WERI-Rb-1 (cell line): ENCODE data around the gene NEK2.

ENCODE experiments used
- DNase-seq: peaks from one replicate; pipeline ENCODE4 v3.0.0-alpha.2; 2020
- H3K27ac ChIP-seq: fragments of 250-450 bp; sonication (Bioruptor Pico); 2 replicates; pipeline ENCODE4 v1.5.1; 2020; ENCODE audit warnings: mild to moderate bottlenecking, moderate library complexity
- H3K27me3 ChIP-seq: fragments of 250-450 bp; sonication (Bioruptor Pico); 2 replicates; pipeline ENCODE4 v1.5.1; 2021; ENCODE audit warnings: mild to moderate bottlenecking, low read depth, moderate library complexity; ENCODE audit not compliant: insufficient read depth, severe bottlenecking
- H3K36me3 ChIP-seq: fragments of 250-450 bp; sonication (Bioruptor Pico); 2 replicates; pipeline ENCODE4 v1.5.1; 2020; ENCODE audit warnings: mild to moderate bottlenecking, moderate library complexity
- H3K4me3 ChIP-seq: 2 replicates; pipeline ENCODE4 v1.5.1; 2011; ENCODE audit warnings: low read depth, mild to moderate bottlenecking, control low read depth, low read length
- H3K9me3 ChIP-seq: fragments of 250-450 bp; sonication (Bioruptor Pico); 2 replicates; pipeline ENCODE4 v1.5.1; 2021; ENCODE audit warnings: mild to moderate bottlenecking, moderate library complexity; ENCODE audit not compliant: severe bottlenecking
- TF ChIP-seq, protein P1 (sequence below): IDR thresholded peaks from 2 replicates; pipeline ENCODE4 v1.5.1; 2011; ENCODE audit warnings: low read depth, mild to moderate bottlenecking, control low read depth, inconsistent platforms, low read length

Gene NEK2

GRCh38 chr1:211714154-211714553 lies 38.7 kb upstream of the NEK2 start:
- Histone ChIP-seq H3K36me3 (no peaks in the 10 kb centered on the region), H3K9me3 (no peaks in the 10 kb centered on the region), H3K27me3 (no peaks in the 10 kb centered on the region), H3K4me3 (no peak overlapping the region), H3K27ac (no peak overlapping the region)
- DNase-seq: no peak
- TF ChIP-seq, protein P1, sequence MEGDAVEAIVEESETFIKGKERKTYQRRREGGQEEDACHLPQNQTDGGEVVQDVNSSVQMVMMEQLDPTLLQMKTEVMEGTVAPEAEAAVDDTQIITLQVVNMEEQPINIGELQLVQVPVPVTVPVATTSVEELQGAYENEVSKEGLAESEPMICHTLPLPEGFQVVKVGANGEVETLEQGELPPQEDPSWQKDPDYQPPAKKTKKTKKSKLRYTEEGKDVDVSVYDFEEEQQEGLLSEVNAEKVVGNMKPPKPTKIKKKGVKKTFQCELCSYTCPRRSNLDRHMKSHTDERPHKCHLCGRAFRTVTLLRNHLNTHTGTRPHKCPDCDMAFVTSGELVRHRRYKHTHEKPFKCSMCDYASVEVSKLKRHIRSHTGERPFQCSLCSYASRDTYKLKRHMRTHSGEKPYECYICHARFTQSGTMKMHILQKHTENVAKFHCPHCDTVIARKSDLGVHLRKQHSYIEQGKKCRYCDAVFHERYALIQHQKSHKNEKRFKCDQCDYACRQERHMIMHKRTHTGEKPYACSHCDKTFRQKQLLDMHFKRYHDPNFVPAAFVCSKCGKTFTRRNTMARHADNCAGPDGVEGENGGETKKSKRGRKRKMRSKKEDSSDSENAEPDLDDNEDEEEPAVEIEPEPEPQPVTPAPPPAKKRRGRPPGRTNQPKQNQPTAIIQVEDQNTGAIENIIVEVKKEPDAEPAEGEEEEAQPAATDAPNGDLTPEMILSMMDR: no peak

GRCh38 chr1:211713231-211713630 lies 37.8 kb upstream of the NEK2 start:
- Histone ChIP-seq H3K36me3 (no peaks in the 10 kb centered on the region), H3K9me3 (no peaks in the 10 kb centered on the region), H3K4me3 (no peak overlapping the region), H3K27ac (no peak overlapping the region), H3K27me3 (no peaks in the 10 kb centered on the region)
- no peak for DNase-seq
- TF ChIP-seq, protein P1: no peak

DNA sequence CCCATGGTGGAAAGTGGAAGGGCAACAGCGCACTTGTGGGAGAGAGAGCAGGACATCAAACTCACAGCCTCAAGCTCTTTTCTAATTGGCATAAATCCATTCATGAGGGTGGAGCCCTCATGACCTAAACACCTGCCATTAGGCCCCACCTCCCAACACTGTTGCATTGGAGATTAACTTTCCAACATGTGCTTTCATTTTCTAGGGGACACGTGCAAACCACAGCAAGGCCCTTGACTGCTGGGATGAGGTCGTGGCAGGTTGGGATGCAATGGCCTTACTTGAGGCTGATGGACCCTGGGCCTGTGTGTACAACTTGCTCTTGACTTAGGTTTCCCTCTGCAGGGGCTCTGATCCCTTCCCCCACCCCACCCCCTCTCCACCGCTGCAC lies 35.9 kb upstream of the NEK2 start:
- H3K27me3 ChIP-seq: no peaks in the 10 kb centered on the region
- TF ChIP-seq, protein P1: no peak
- no peaks in the 10 kb centered on the region for H3K36me3 ChIP-seq
- no peak for DNase-seq
- no peak overlapping the region for H3K4me3 ChIP-seq
- no peak overlapping the region for H3K27ac ChIP-seq
- H3K9me3 ChIP-seq: no peaks in the 10 kb centered on the region

DNA sequence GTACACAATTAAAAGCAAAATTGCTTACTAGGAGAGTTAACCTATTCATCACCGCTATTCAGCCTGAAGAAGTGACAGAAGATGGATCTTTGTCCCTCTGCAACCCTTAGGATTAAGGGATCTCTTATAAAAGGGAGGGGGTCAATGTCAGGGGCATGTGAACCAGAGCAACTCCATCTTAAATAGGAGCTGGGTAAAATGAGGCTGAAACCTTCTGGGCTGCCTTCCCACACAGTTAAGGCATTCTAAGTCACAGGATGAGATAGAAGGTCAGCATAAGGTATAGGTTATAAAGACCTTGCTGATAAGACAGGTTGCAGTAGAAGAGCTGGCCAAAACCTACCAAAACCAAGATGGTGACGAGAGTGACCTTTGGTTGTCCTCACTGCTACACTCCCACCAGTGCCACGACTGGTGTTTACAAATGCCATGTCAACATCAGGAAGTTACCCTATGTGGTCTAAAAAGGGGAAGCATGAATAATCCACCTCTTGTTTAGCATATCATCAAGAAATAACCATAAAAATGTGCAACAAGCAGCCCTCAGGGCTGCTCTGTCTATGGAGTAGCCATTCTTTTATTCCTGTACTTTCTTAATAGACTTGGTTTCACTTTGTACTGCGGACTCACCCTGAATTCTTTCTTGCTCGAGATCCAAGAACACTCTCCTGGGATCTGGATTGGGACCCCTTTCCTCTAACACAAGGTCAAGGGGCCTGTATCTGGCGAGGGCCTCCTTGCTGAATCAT lies 35.3 kb upstream of the NEK2 start:
- Histone ChIP-seq H3K36me3 (no peaks in the 10 kb centered on the region), H3K27ac (no peak overlapping the region), H3K27me3 (no peaks in the 10 kb centered on the region), H3K4me3 (no peak overlapping the region), H3K9me3 (no peaks in the 10 kb centered on the region)
- no peak for DNase-seq
- TF ChIP-seq, protein P1: no peak

GRCh38 chr1:211708926-211709325 lies 33.5 kb upstream of the NEK2 start:
- DNase-seq: no peak
- H3K9me3 ChIP-seq: no peaks in the 10 kb centered on the region
- peak overlapping the region; percentile 26 for H3K27ac ChIP-seq
- no peak overlapping the region for H3K4me3 ChIP-seq
- TF ChIP-seq, protein P1: no peak
- H3K36me3 ChIP-seq: no peaks in the 10 kb centered on the region
- no peaks in the 10 kb centered on the region for H3K27me3 ChIP-seq

DNA sequence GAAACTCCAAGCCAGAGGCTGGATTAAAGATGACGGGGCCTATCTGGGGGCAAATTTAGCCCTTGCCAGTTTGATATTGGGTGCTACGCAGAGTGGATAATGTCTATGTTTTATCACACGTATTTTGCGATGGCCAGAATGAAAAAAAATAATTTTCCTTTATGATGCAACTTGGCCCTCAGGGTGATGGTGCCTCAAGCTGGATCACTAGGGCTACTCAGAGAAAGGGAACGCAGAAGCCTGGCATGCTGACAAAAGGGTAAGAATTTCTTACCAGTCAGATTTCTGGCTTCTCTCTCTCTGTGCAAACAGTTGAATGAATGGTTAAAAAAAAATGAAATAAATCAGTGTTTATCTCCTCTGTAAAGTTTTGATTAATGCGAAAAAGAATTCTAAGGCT lies 32.6 kb upstream of the NEK2 start:
- H3K4me3 ChIP-seq: no peak overlapping the region
- DNase-seq: no peak
- TF ChIP-seq, protein P1: no peak
- no peaks in the 10 kb centered on the region for H3K9me3 ChIP-seq
- H3K27me3 ChIP-seq: no peaks in the 10 kb centered on the region
- no peak overlapping the region for H3K27ac ChIP-seq
- no peaks in the 10 kb centered on the region for H3K36me3 ChIP-seq
